NCI-H526 treated with DMSO at 0.1 percent for 48 hours (cell line): ENCODE measurements around the gene FGF10.

ENCODE experiments used
- DNase-seq: peaks from one replicate; lab custom pipeline; 2025; lab: John Stamatoyannopoulos, UW

FGF10 gene

GRCh38 chr5:44257221-44257620 is 132.0 kb downstream of the FGF10 start:
- DNase-seq, result no peak
